ENCODE measurements around the gene PCYT1A. TPM values are rescaled to one million over a fixed set of nuclear protein-coding genes. Genes with fewer than 3 reads are reported as not detected.

Gene PCYT1A
- total and polyA plus RNA-seq, 2 donors (not counting 1 experiment from before 2014, with no cell fraction given), result 56.6 to 61.2 TPM

- Mint-ChIP-seq H3K27ac (peak overlapping the region; percentile 98), H3K4me3 (no peak overlapping the region)
Measured at GRCh38 chr3:196193736-196194541, 93.6 kb downstream of the PCYT1A start.

More at GRCh38 chr3:196193736-196194541, 93.6 kb downstream of the PCYT1A start:
- Histone ChIP-seq H3K36me3 (replicated peaks in 1 of 2; ENCODE audit: control extremely low read depth in 1 of 2, control insufficient read depth in 1 of 2, extremely low read depth in 1 of 2, insufficient read depth in 2 of 2, low read length in 1 of 2) (no peaks in the 10 kb centered on the region), H3K27ac (ENCODE audit: low read length in 2 of 2) (peak overlapping the region; percentile 91 to 94), H4K20me1 (ENCODE audit: control insufficient read depth, insufficient read depth, low read length, poor library complexity, severe bottlenecking) (no peaks in the 10 kb centered on the region), H3K9me3 (ENCODE audit: control extremely low read depth in 1 of 3, control insufficient read depth in 2 of 3, insufficient read depth in 1 of 3, low read length in 2 of 3) (no peaks in the 10 kb centered on the region), H3K27me3 (replicated peaks in 1 of 4; ENCODE audit: control extremely low read depth in 1 of 4, control insufficient read depth in 3 of 4, insufficient read depth in 4 of 4, low read length in 3 of 4) (no peaks in the 10 kb centered on the region), H3K9ac (ENCODE audit: low read length) (no peak overlapping the region), H3K4me2 (replicated peaks; ENCODE audit: low read depth, low read length, poor library complexity, severe bottlenecking) (no peak overlapping the region), H3K4me1 (ENCODE audit: control insufficient read depth in 2 of 2, insufficient read depth in 2 of 2, low read length in 2 of 2) (peaks cover 37 to 60% of the 10 kb centered on the region in 2 donors), H3K4me3 (ENCODE audit: control extremely low read depth in 1 of 5, extremely low read depth in 1 of 5, insufficient read depth in 1 of 5, low read depth in 2 of 5, low read length in 4 of 5) (no peak overlapping the region), H2AFZ (ENCODE audit: insufficient read depth, low read depth, low read length, poor library complexity, severe bottlenecking) (peak overlapping the region; percentile 80), H3K79me2 (ENCODE audit: control insufficient read depth, insufficient read depth, low read length) (no peaks in the 10 kb centered on the region)
- DNase-seq, result peak; percentile 28
- ChIA-PET POLR2A (interaction anchor here (0.9 to 3.5 kb wide), 4 partner anchors 12 to 118 kb away, joined by 3 to 11 read pairs (median 6); no protein-coding TSS in a partner anchor), CTCF (interaction anchor here (1.0 to 11.5 kb wide), 5 partner anchors 8 to 119 kb away, joined by 3 to 467 read pairs (median 4); no protein-coding TSS in a partner anchor)
- Mint-ChIP-seq H3K4me1 (peaks cover 34% of the 10 kb centered on the region), H3K27me3 (no peaks in the 10 kb centered on the region), H3K9me3 (ENCODE audit: insufficient read depth) (no peaks in the 10 kb centered on the region)
- no peak for ATAC-seq (ENCODE audit: low read depth)
- no peak for TF ChIP-seq EZH2 (IDR thresholded peaks at IDR 0.05; ENCODE audit: borderline replicate concordance, insufficient read depth, low read depth, low read length, poor library complexity, severe bottlenecking)
- TF ChIP-seq, protein P1, sequence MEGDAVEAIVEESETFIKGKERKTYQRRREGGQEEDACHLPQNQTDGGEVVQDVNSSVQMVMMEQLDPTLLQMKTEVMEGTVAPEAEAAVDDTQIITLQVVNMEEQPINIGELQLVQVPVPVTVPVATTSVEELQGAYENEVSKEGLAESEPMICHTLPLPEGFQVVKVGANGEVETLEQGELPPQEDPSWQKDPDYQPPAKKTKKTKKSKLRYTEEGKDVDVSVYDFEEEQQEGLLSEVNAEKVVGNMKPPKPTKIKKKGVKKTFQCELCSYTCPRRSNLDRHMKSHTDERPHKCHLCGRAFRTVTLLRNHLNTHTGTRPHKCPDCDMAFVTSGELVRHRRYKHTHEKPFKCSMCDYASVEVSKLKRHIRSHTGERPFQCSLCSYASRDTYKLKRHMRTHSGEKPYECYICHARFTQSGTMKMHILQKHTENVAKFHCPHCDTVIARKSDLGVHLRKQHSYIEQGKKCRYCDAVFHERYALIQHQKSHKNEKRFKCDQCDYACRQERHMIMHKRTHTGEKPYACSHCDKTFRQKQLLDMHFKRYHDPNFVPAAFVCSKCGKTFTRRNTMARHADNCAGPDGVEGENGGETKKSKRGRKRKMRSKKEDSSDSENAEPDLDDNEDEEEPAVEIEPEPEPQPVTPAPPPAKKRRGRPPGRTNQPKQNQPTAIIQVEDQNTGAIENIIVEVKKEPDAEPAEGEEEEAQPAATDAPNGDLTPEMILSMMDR (IDR thresholded peaks at IDR 0.05), result no peak
- intact Hi-C loops (cut with micrococcal nuclease), result no loop called here
- WGBS (ENCODE audit: insufficient coverage), result 64% methylated on average over 10 of the region's 13 CpGs

Data from B cell (primary cell).